A375 (cell line): Measurements from ENCODE around the gene PSPH. TPM values are rescaled to one million over a fixed set of nuclear protein-coding genes. Genes with fewer than 3 reads are reported as not detected.

ENCODE experiments used
- small RNA-seq: library from RNA; depleted of rRNA; stranded (forward); fragments of <200 nt; gene quantifications from one replicate; pipeline ENCODE3, GENCODE V24; 2014
- total RNA-seq: library from RNA; depleted of rRNA; stranded (reverse); fragments of >200 nt; shearing (Covaris generic); gene quantifications from 2 replicates; pipeline ENCODE4 v1.2.3, GENCODE V29; 2014; rRNA removed

The PSPH gene
- total RNA-seq: 218 and 255 TPM in 2 replicates

GRCh38 chr7:56051339-56052191 is at the start of gene PSPH, which contains the start of gene CCT6A:
Gene PSPH, minus strand, starts transcription at chr7:56051444. Its CDS starts 30,232 bp downstream, at chr7:56021212.
Gene CCT6A, plus strand, starts transcription at chr7:56051765. Its CDS starts 84 bp downstream, at chr7:56051849.

GRCh38 chr7:56092789-56093531 is 41.7 kb upstream of the PSPH start, which contains the start of gene PHKG1:
Gene PHKG1, minus strand, starts transcription at chr7:56092952. Its CDS starts 4,011 bp downstream, at chr7:56088941.

GRCh38 chr7:56063882-56064625 is 12.8 kb upstream of the PSPH start, which contains the start of gene SUMF2:
Gene SUMF2, plus strand, starts transcription at chr7:56064286. Its CDS starts 26 bp downstream, at chr7:56064312.

GRCh38 chr7:55964261-55965099 is 86.8 kb downstream of the PSPH start, which contains the start of gene NIPSNAP2:
Gene NIPSNAP2, plus strand, starts transcription at chr7:55964585. Its CDS starts 25 bp downstream, at chr7:55964610.

Small RNA genes lying within 50 kb of the gene (small RNA-seq; reads per million reads assigned to genes)
- gene SNORA15: not detected
- gene SNORA22B: 0.80 reads per million, percentile 47 among the genes with 10 or more reads in this experiment

Other genes with a start within 250 kb of the PSPH start
- 0.08 TPM in 1 of 2 replicates, not detected in the other for gene SEPTIN14, start 188.7 kb downstream of the PSPH start, total RNA-seq
- 2.0 and 4.1 TPM in 2 replicates for gene ZNF713, start 164.0 kb downstream of the PSPH start, total RNA-seq
- gene MRPS17, start 99.6 kb downstream of the PSPH start, total RNA-seq: 18.1 and 20.4 TPM in 2 replicates
- 30.0 and 40.0 TPM in 2 replicates for gene NIPSNAP2, start 86.9 kb downstream of the PSPH start, total RNA-seq
- gene CCT6A, start 321 bp upstream of the PSPH start, total RNA-seq: 295 and 299 TPM in 2 replicates
- gene SUMF2, start 12.8 kb upstream of the PSPH start, total RNA-seq: 181 and 183 TPM in 2 replicates
- 0.50 TPM in 1 of 2 replicates, not detected in the other for gene PHKG1, start 41.5 kb upstream of the PSPH start, total RNA-seq
- gene CHCHD2, start 55.0 kb upstream of the PSPH start, total RNA-seq: 554 and 573 TPM in 2 replicates
- gene NUPR2, start 65.0 kb upstream of the PSPH start, total RNA-seq: not detected in 2 replicates